ENCODE data around the gene GAA. TPM values are rescaled to one million over a fixed set of nuclear protein-coding genes. Genes with fewer than 3 reads are reported as not detected.
A peak's percentile ranks its signal among the peaks of the same experiment; 100 is the strongest.

The GAA gene
- total and polyA plus RNA-seq, 9 donors: 2.4 to 77.3 (median 25.6) TPM

- Histone ChIP-seq H3K36me3 (no peaks in the 10 kb centered on the region), H3K27me3 (no peaks in the 10 kb centered on the region), H3K9me3 (no peaks in the 10 kb centered on the region), H3K4me3 (no peak overlapping the region), H3K27ac (no peak overlapping the region), H3K4me1 (ENCODE audit: insufficient read depth) (no peaks in the 10 kb centered on the region)
- intact Hi-C loops (cut with DNase I): no loop called here
- WGBS, 3 donors: 84 to 96% (median 93%) methylated on average over 4 of the region's 4 CpGs
- no peak for TF ChIP-seq CTCF (IDR thresholded peaks at IDR 0.05)
- TF ChIP-seq POLR2A (IDR thresholded peaks at IDR 0.05): no peak
- no peak for TF ChIP-seq EP300 (IDR thresholded peaks at IDR 0.05)
- DNase-seq: no peak
These were observed 10.0 kb upstream of the GAA start for GRCh38 chr17:80091376-80091775.

- intact Hi-C loops (cut with DNase I): no loop called here
- Histone ChIP-seq H3K27me3 (no peaks in the 10 kb centered on the region), H3K4me3 (no peak overlapping the region), H3K36me3 (no peaks in the 10 kb centered on the region), H3K4me1 (ENCODE audit: insufficient read depth) (no peaks in the 10 kb centered on the region), H3K27ac (no peak overlapping the region), H3K9me3 (no peaks in the 10 kb centered on the region)
- WGBS, 3 donors: 31 to 54% (median 37%) methylated on average over 8 of the region's 8 CpGs
- no peak for DNase-seq
- no peak for TF ChIP-seq POLR2A (IDR thresholded peaks at IDR 0.05)
- TF ChIP-seq EP300 (IDR thresholded peaks at IDR 0.05): no peak
- TF ChIP-seq CTCF (IDR thresholded peaks at IDR 0.05): no peak
These were observed 8.4 kb upstream of the GAA start for GRCh38 chr17:80092959-80093358.

GRCh38 chr17:80095038-80095843 is 6.1 kb upstream of the GAA start:
- intact Hi-C loops (cut with DNase I): no loop called here
- no peak for DNase-seq

GRCh38 chr17:80095844-80096475 is 5.4 kb upstream of the GAA start:
- Histone ChIP-seq H3K27me3 (no peaks in the 10 kb centered on the region), H3K9me3 (no peaks in the 10 kb centered on the region), H3K4me3 (no peak overlapping the region), H3K27ac (no peak overlapping the region), H3K36me3 (no peaks in the 10 kb centered on the region), H3K4me1 (ENCODE audit: insufficient read depth) (no peaks in the 10 kb centered on the region)
- WGBS, 3 donors: 79 to 85% (median 85%) methylated on average over 16 of the region's 16 CpGs
- intact Hi-C loops (cut with DNase I): no loop called here
- peak in 1 of 5 donors; percentile 20 for DNase-seq
- no peak for TF ChIP-seq CTCF (IDR thresholded peaks at IDR 0.05)
- TF ChIP-seq POLR2A (IDR thresholded peaks at IDR 0.05): no peak
- TF ChIP-seq EP300 (IDR thresholded peaks at IDR 0.05): no peak

More at GRCh38 chr17:80095038-80095843, 6.1 kb upstream of the GAA start:
- no peak overlapping the region for H3K4me3 ChIP-seq
- H3K27me3 ChIP-seq: no peaks in the 10 kb centered on the region
- WGBS, 3 donors: 84 to 89% (median 87%) methylated on average over 37 of the region's 37 CpGs
- no peak for TF ChIP-seq POLR2A (IDR thresholded peaks at IDR 0.05)
- no peak for TF ChIP-seq CTCF (IDR thresholded peaks at IDR 0.05)
- TF ChIP-seq EP300 (IDR thresholded peaks at IDR 0.05): no peak
- H3K9me3 ChIP-seq: no peaks in the 10 kb centered on the region
- H3K27ac ChIP-seq: no peak overlapping the region
- no peaks in the 10 kb centered on the region for H3K4me1 ChIP-seq (ENCODE audit: insufficient read depth)
- no peaks in the 10 kb centered on the region for H3K36me3 ChIP-seq
